AG09309 (cell line): ENCODE data around the gene PUM1.
"Not testable (repeated sequence)": the region's sequence is repeated elsewhere in the genome, so short reads cannot be mapped to it uniquely, and the experiment has no call there.

Experiments
- DNase-seq: peaks from one replicate; pipeline ENCODE4 v3.0.0-alpha.2; 2010; ENCODE audit warnings: low read depth
- H3K4me3 ChIP-seq: 2 replicates; pipeline ENCODE4 v1.5.1; 2011; ENCODE audit warnings: mild to moderate bottlenecking, low read depth, low read length, moderate library complexity; ENCODE audit not compliant: control insufficient read depth
- CTCF ChIP-seq: IDR thresholded peaks from 2 replicates; pipeline ENCODE4 v1.5.1; 2011; ENCODE audit warnings: mild to moderate bottlenecking, low read depth, low read length, inconsistent platforms; ENCODE audit not compliant: insufficient read depth, control insufficient read depth; ENCODE audit errors: missing control alignments

PUM1 gene

DNA sequence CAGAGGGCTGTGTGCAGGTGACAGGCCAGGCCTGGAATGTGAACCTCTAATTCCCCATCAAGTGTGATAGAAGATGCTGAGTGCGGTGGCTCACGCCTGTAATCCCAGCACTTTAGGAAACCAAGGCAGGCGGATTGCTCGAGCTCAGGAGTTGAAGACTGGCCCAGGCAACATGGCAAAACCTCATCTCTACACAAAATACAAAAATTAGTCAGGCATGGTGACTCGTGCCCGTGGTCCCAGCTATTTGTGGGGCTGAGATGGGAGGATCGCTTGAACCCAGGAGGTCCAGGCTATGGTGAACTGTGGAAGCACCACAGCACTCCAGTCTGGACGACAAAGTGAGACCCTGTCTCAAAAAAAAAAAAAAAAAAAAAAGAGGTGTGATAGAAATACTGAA is 40.1 kb upstream of the PUM1 start:
- no peak for DNase-seq

DNA sequence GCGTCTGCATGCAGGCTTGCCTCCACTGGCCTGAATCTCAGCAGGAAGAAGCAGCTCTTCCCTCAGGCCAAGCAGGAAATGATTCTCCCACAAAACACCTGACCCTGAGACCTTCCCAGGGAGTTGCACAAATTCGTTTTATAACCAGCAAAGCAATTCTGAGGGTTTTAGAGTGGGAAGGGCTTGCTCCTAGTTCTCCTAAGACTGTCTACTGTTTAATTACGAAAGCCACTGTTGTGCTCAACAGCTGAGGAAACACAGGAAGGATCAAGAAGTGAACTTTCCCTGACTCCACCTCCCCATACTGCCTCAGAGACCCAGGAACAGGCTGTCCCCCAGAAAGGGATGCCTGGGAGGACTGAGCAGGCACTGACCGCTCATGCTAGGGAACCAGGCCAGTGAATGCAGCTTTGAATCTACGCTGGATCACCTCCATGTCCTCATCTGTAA is 37.0 kb upstream of the PUM1 start:
- peak; percentile 66 for DNase-seq
- no peak overlapping the region for H3K4me3 ChIP-seq
- no peak for TF ChIP-seq CTCF

More for the DNA sequence above, 40.1 kb upstream of the PUM1 start:
- TF ChIP-seq CTCF = no peak
- H3K4me3 ChIP-seq = no peak overlapping the region

- TF ChIP-seq CTCF = no peak
- H3K4me3 ChIP-seq = no peak overlapping the region
- DNase-seq = peak; percentile 29
Observed at GRCh38 chr1:31101147-31101502, 35.6 kb upstream of the PUM1 start.

DNA sequence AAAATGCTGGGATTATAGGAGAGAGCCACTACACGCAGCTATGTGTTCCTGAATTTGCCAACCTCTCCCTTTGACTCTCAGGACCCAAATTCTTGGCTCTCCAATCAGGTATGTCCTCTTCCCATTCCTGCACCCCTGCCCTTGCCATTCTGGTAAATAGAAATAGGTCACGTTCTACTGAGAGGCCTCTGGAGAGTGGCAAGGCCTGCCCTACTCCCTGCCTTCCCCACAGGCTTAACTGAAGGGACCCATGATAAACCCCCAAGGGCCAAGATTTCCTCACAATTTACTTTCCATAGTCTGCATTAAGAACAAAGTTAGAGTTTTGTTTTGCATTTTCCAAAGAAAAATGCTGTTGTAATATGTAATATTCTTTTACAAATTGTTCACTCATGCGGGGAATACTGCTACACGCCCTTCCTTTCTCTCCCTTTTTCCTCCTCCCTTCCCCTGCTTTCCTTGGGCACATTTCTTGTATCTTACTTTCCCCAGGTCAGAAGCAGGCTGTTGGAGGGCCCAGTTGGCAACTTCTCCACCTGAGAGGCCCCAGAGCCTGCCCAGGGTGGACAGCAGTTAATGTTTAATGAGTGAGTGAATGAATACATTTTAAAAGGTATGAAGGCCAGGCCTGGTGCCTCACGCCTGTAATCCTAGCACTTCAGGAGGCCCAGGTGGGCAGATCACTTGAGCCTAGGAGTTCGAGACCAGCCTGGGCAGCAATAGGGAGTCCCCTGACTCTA is 33.9 kb upstream of the PUM1 start:
- H3K4me3 ChIP-seq = no peak overlapping the region
- TF ChIP-seq CTCF = no peak
- DNase-seq = no peak

DNA sequence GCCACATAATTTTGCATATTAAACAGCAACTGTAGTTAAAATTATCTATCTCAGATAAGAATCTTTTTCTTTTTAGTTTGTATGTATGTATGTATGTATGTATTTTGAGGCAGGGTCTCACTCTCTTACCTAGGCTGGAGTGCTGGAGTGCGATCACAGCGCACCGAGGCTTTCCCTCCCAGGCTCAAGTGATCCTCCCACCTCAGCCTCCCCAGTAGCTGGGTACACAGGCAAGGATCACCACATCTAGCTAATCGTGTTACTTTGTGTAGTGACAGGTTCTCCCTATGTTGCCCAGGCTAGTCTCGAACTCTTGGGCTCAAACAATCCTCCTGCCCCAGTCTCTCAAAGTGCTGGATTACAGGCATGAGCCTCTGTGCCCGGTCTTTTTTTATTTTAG is 30.5 kb upstream of the PUM1 start:
- no peak overlapping the region for H3K4me3 ChIP-seq
- DNase-seq = no peak
- TF ChIP-seq CTCF = no peak

DNA sequence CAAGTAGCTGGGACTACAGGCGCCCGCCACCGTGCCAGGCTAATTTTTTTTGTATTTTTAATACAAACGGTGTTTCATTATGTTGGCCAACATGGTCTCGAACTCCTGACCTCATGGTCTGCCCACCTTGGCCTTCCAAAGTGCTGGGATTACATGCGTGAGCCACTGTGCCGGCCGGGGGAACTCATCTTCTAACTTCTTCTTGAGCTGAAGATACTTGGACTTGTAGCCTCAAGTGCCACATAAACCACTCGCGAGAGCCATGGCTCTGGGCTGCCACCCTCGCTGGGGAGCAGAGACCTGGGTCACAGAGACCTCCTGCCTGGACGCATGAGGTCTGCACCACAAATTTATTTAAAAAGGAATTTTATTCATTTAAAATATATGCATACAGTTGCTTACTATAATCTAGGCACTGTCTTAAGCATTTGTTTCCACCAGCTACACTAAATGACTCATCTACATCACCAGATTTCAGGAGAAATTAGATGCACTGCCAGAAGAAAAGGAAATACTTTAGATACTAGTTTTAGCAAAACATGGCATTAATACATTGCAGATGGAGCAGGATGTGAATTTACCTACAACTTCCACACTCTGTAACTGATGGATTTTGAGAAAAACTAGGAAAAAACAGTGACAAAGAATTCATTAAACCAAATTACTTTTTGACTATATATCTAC is 29.9 kb upstream of the PUM1 start:
- DNase-seq = peak; percentile 52
- H3K4me3 ChIP-seq = no peak overlapping the region
- no peak for TF ChIP-seq CTCF

GRCh38 chr1:31088081-31088480 is 22.6 kb upstream of the PUM1 start:
- H3K4me3 ChIP-seq, DNase-seq: not testable (repeated sequence)
